ENCODE results near the gene SENP2. TPM values are rescaled to one million over a fixed set of nuclear protein-coding genes. Genes with fewer than 3 reads are reported as not detected.

The SENP2 gene
- total RNA-seq, 2 experiments from 2014 or later = 29.7 to 31.2 TPM

GRCh38 chr3:185677146-185677829 is 91.2 kb downstream of the SENP2 start:
- no peaks in the 10 kb centered on the region for H3K36me3 Mint-ChIP-seq (ENCODE audit: low read depth)
- no peak overlapping the region for H3K27ac Mint-ChIP-seq
- peaks cover 48% of the 10 kb centered on the region for H3K27me3 Mint-ChIP-seq
- ChIA-PET POLR2A (no interaction called here), CTCF (interaction anchor here (0.7 to 2.1 kb wide), 4 partner anchors 10 to 91 kb away, joined by 4 to 7 read pairs (median 5); no protein-coding TSS in a partner anchor)
- H3K4me1 Mint-ChIP-seq = no peaks in the 10 kb centered on the region
- no peaks in the 10 kb centered on the region for H3K9me3 Mint-ChIP-seq
- DNase-seq = peak; percentile 33
- no peak overlapping the region for H3K4me3 Mint-ChIP-seq

- H3K27ac Mint-ChIP-seq = no peak overlapping the region
- CTCF ChIA-PET = interaction anchor here (0.5 to 1.4 kb wide), 3 partner anchors 16 to 95 kb away, joined by 3 to 6 read pairs (median 4); no protein-coding TSS in a partner anchor
- H3K4me1 Mint-ChIP-seq = no peaks in the 10 kb centered on the region
- H3K36me3 Mint-ChIP-seq (ENCODE audit: low read depth) = no peaks in the 10 kb centered on the region
- POLR2A ChIA-PET = no interaction called here
- H3K27me3 Mint-ChIP-seq = peaks cover 51% of the 10 kb centered on the region
- no peak for DNase-seq
- no peaks in the 10 kb centered on the region for H3K9me3 Mint-ChIP-seq
- no peak overlapping the region for H3K4me3 Mint-ChIP-seq
Measured at GRCh38 chr3:185678027-185678426, 91.9 kb downstream of the SENP2 start.

GRCh38 chr3:185680231-185680630 is 94.1 kb downstream of the SENP2 start:
- H3K4me1 Mint-ChIP-seq = no peaks in the 10 kb centered on the region
- H3K27me3 Mint-ChIP-seq = peaks cover 41% of the 10 kb centered on the region
- no peak for DNase-seq
- H3K36me3 Mint-ChIP-seq (ENCODE audit: low read depth) = no peaks in the 10 kb centered on the region
- no peak overlapping the region for H3K27ac Mint-ChIP-seq
- CTCF ChIA-PET = no interaction called here
- no peak overlapping the region for H3K4me3 Mint-ChIP-seq
- POLR2A ChIA-PET = no interaction called here
- no peaks in the 10 kb centered on the region for H3K9me3 Mint-ChIP-seq

Other genes with a start within 250 kb of the SENP2 start
- 10 to 100 TPM; 10.2 to 13.1 TPM for gene MAP3K13, start 223.2 kb upstream of the SENP2 start, total RNA-seq
- 10 to 100 TPM; 18.5 to 19.7 TPM for gene TMEM41A, start 87.3 kb upstream of the SENP2 start, total RNA-seq
- gene LIPH, start 33.7 kb upstream of the SENP2 start, total RNA-seq = not detected
- under 1 TPM in 1 of 2 experiments, not detected in 1; 0.62 TPM for gene IGF2BP2, start 238.7 kb downstream of the SENP2 start, total RNA-seq

Measured in activated CD4-positive, alpha-beta T cell treated with anti-CD3 and anti-CD28 coated beads, Interleukin-2, amount 10 ng/mL, durations not matched to agents 7 days and 5 days (primary cell).